PC-9 (cell line): ENCODE measurements around the gene MACROH2A1.

Experiments
- EZH2 ChIP-seq: fragments of 200-600 bp; sonication (generic); IDR thresholded peaks from 2 replicates; pipeline ENCODE4 v1.8.0; 2017; ENCODE audit warnings: antibody characterized with exemption, low read depth
- TF ChIP-seq, protein P1 (sequence below): fragments of 200-600 bp; sonication (generic); conservative IDR thresholded peaks from 2 replicates; pipeline ENCODE4 v1.6.1; 2017; ENCODE audit warnings: mixed run types, antibody characterized with exemption, mild to moderate bottlenecking, moderate library complexity

- TF ChIP-seq, protein P1, sequence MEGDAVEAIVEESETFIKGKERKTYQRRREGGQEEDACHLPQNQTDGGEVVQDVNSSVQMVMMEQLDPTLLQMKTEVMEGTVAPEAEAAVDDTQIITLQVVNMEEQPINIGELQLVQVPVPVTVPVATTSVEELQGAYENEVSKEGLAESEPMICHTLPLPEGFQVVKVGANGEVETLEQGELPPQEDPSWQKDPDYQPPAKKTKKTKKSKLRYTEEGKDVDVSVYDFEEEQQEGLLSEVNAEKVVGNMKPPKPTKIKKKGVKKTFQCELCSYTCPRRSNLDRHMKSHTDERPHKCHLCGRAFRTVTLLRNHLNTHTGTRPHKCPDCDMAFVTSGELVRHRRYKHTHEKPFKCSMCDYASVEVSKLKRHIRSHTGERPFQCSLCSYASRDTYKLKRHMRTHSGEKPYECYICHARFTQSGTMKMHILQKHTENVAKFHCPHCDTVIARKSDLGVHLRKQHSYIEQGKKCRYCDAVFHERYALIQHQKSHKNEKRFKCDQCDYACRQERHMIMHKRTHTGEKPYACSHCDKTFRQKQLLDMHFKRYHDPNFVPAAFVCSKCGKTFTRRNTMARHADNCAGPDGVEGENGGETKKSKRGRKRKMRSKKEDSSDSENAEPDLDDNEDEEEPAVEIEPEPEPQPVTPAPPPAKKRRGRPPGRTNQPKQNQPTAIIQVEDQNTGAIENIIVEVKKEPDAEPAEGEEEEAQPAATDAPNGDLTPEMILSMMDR: no peak
- TF ChIP-seq EZH2: no peak
Observed at GRCh38 chr5:135400866-135401265, 1.8 kb upstream of the MACROH2A1 start.
